Cerebellar cortex (tissue), 1 donor: ENCODE data around the gene SLC25A27.
A peak's percentile ranks its signal among the peaks of the same experiment; 100 is the strongest.

Experiments
- DNase-seq: peaks from one replicate; pipeline ENCODE4 v3.0.0-alpha.2; 2015; ENCODE audit warnings: low spot score

SLC25A27 gene

DNA sequence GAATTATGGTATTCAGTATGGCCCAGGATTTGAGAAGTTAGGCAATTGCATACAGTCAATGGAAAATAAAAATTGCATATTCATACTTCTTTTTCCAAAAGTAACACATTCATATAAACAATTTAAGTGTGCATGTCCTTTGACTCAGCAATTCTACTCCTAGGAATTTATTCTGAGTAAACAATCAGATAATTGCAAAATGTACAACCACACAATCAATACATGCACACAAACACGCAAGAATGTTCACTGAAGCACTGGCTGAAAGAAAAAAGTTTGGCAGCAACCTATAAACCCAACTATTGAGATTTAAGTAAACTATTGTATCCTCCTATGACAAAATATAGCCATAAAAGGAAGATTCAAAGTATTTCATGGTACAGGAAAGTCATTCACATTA lies 1.8 kb upstream of the SLC25A27 start:
- peak; percentile 22 for DNase-seq

DNA sequence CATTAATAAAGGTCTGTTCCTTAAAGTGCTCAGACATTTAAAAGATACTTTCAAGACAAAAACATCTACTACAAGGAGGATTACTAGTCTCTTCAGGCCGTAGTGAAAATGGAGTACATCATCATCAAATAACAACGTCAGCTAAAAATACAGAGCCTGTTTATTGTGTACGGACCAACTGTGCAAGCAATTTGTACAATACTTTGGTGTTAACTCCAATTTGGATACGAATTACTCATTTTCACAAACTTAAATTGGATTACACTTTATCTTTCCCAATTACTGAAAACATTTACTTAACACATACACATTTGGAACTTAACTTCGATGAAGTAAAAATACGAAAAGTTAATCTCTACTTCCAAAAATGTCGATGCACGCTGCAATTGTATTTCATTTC lies 959 bp upstream of the SLC25A27 start:
- peak; percentile 63 for DNase-seq

GRCh38 chr6:46652232-46652602 lies 558 bp upstream of the SLC25A27 start:
- DNase-seq: no peak

DNA sequence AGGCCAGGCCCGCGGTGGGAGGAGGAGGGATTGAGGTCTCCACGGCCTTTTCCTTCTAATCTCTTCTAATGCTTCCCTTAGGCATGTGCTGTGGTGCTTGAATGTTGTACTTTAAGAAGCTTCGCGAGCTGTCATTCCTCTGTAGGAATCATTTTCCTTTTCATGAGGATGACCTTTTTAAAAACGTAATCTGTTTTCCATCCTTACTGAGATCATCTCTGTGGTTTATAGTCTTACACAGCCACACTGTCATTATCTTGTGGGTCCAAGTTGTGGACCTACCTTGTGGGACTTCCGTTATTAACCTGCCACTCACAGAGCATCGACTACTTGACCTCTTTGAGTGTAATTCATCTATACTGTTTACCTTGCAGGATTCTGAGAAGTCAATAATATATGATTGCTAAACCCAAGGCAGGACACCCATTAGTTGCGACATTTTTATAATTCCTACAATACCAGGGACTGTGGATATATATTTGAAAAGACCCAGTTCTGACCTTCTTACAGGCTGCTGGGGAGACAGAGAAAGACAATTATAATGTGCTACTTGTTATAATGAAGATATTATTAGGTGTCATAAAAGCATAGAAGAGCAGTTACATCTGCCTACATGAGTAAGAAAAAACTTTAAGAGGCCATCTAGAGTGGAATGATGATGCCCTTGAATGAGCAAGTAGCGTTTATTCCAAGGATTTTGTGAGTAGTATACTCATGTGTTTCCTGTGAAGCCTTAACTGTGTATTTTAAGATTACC lies 842 bp downstream of the SLC25A27 start:
- peak; percentile 42 for DNase-seq

DNA sequence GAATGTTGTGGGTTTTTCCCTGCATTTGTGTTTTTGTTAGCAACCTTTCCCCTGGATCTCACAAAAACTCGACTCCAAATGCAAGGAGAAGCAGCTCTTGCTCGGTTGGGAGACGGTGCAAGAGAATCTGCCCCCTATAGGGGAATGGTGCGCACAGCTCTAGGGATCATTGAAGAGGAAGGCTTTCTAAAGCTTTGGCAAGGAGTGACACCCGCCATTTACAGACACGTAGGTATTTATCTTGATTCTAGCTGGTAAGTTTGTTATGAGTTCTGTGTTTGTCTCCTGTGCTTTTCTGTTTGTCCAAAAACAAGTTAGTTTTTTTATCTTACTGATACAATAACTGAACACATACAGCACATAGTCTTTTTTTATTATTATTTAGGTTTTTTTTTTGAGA lies 3.0 kb downstream of the SLC25A27 start:
- DNase-seq: peak; percentile 59

DNA sequence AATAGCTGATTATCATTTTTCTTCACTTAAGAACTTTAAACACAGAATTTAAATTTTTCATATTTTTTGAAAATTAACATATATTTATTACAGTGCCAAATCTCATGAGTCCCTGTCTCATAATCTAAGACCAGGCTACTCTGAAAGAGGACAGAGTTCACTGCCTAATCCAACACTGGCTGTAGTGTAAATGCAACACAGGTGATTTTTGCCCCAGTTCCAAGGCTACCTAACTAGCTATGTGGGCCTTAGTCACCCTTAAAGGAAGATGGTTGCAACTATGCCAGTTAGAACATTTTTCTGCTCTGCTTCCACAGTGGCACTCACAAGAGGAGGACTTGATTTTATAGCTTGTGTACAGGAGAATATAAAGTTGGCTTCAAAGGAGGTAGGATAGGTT lies 4.9 kb downstream of the SLC25A27 start:
- no peak for DNase-seq

- no peak for DNase-seq
These were observed 8.7 kb downstream of the SLC25A27 start for GRCh38 chr6:46661483-46661882.

GRCh38 chr6:46667377-46667776 lies 14.6 kb downstream of the SLC25A27 start:
- DNase-seq: no peak

DNA sequence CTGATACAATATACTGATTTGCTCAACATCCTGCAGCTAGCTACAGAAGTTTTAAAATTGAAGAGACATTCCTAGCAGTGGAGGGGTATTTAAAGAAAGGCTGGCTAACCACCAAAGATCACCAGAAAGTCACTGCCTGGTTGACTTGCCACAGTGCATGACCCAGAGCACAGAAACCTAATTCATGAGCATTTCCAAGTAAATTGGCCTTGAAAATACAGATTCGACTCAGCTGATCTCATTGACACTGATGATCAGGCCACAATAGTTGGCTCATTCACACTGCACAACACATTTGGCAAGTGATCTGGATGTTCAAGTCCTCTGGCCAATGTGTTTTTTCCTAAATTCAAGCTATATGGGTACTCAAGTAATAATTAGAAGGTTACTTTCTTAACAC lies 21.6 kb downstream of the SLC25A27 start:
- no peak for DNase-seq

DNA sequence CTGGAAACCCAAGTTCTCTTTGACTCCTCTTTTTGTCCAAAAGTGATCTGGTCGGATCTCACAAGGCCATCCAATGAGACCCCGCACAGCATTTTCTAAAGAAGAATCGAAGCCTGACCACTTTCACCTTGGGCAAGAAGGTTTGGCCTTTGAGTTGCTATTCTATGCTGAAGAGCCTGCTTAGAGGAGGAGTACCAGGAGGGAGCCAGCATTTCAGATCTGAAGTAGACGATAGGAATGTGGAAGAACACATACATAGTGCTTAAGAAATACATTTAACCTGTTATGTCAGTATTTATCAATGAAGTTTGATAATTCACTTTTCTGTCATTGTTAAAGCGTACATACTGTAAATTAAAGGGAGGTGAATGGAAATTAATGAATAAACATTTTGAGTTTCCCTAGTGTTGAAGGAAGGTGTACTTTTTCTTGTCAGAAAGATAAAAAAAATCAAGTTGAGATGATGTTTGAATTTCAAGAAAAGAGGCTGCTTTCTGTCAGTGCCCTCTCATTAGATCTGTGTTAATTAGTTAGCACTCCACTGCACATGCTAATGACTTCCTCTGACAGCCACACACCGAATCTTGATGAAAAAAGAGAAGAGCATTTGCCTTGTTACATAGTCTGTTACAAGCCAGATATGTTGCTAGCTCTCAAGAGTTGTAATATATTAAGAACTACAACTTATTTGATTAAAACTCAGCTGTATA lies 24.0 kb downstream of the SLC25A27 start:
- peak; percentile 25 for DNase-seq

DNA sequence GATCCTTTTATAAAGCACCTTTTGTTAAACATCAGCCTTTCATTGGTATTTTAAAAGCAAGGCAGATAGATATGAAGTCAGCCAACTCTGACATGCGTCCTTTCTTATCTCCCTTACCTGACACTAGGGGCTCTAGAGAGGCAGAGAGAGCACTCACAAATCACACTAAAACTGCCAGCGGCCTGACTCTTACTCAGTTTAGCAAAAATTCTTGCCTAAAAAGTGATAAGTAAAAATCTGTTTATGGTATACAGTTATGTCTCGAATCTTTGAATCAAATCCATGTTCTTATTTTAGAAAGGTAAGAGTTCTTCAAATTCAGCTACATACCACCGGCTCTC lies 24.5 kb downstream of the SLC25A27 start:
- peak; percentile 38 for DNase-seq

DNA sequence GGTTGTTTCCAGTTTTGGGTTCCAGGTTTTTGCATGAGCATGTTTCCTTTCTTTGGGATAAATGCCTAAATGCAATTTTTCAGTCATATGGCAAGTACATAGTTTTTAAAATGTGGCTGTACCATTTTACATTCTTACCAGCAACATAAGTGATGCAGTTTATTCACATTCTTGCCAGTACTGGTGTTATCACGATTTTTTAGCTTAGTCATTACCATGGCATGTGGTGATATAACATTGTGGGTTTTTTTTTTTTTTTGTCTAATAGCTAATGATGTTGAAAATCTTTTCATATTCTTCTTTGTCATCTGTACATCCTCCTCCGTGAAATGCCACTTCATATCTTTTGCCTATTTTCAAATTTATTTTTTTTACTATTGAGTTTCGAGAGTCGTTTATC lies 32.0 kb downstream of the SLC25A27 start:
- DNase-seq: no peak

DNA sequence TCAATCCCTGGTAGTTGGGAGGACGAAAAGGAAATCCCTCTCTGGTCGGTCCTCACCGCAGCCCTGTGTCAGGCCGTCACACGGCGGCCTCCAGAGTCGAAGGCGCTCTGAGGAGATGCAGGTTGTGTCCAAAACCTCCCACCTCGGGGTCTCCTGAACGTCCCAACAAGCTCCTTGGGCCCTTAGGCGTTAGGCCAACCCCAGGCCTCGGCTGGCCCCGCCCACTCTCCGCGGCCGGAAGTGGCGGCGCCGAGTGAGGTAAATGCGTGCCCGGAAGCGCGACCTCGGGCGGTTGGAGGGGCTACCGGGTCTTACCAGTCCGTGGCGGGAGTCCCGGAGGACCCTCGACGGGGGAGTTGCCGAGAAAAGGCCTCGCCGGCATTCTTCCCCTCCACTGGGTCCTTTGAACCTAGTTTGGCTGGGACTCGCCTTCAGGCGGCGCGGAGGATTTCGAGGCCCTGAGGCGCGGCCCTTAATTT lies 34.9 kb downstream of the SLC25A27 start, which contains the start of gene TDRD6:
TSS of gene TDRD6 (plus strand) at position 267 of the 479 bp plus-strand sequence. CDS start 244 bp downstream, outside the sequence.
- no peak for DNase-seq

GRCh38 chr6:46688117-46688965 lies 35.6 kb downstream of the SLC25A27 start:
- no peak for DNase-seq

GRCh38 chr6:46688966-46689335 lies 36.2 kb downstream of the SLC25A27 start:
- DNase-seq: no peak

- no peak for DNase-seq
These were observed 36.9 kb downstream of the SLC25A27 start for GRCh38 chr6:46689657-46690056.

- DNase-seq: no peak
These were observed 37.5 kb downstream of the SLC25A27 start for GRCh38 chr6:46690141-46690755.

GRCh38 chr6:46690911-46691451 lies 38.2 kb downstream of the SLC25A27 start:
- DNase-seq: no peak

- no peak for DNase-seq
These were observed 47.2 kb downstream of the SLC25A27 start for GRCh38 chr6:46699970-46700369.

DNA sequence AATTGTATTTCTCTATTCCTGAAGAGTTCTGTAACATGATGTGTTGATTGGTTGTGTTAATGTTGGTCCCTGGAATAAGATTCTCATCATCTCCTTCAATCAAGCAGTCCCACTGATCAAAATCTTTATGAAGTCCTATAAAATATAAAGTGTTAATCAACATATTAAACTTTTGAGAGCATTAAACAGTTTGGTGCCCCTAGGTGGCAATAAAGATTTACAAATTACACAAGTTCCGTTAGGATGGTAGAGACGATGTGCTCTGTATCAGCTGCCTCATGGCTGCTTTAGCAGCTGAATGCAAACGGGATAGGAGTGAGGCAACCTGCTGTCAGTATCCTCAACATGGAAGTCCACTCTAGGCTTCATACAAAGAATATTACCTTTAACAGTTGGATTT lies 51.8 kb downstream of the SLC25A27 start:
- peak; percentile 39 for DNase-seq

- no peak for DNase-seq
These were observed 53.7 kb downstream of the SLC25A27 start for GRCh38 chr6:46706464-46706863.

GRCh38 chr6:46711491-46711890 lies 58.7 kb downstream of the SLC25A27 start:
- no peak for DNase-seq
